ENCODE results near the gene PDZD2.

GRCh38 chr5:32051796-32052195 is 412.9 kb downstream of the PDZD2 start:
- TF ChIP-seq, protein P1, sequence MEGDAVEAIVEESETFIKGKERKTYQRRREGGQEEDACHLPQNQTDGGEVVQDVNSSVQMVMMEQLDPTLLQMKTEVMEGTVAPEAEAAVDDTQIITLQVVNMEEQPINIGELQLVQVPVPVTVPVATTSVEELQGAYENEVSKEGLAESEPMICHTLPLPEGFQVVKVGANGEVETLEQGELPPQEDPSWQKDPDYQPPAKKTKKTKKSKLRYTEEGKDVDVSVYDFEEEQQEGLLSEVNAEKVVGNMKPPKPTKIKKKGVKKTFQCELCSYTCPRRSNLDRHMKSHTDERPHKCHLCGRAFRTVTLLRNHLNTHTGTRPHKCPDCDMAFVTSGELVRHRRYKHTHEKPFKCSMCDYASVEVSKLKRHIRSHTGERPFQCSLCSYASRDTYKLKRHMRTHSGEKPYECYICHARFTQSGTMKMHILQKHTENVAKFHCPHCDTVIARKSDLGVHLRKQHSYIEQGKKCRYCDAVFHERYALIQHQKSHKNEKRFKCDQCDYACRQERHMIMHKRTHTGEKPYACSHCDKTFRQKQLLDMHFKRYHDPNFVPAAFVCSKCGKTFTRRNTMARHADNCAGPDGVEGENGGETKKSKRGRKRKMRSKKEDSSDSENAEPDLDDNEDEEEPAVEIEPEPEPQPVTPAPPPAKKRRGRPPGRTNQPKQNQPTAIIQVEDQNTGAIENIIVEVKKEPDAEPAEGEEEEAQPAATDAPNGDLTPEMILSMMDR (IDR thresholded peaks at IDR 0.05; ENCODE audit: poor library complexity): no peak
- TF ChIP-seq EZH2 (IDR thresholded peaks at IDR 0.05; ENCODE audit: borderline replicate concordance) (no peak), EZH2phosphoT487 (IDR thresholded peaks at IDR 0.05; ENCODE audit: low read depth, severe bottlenecking, unreplicated experiment) (no peak)

Data from hepatocyte (in vitro differentiated cells).